ENCODE data around the gene CLSTN2. TPM values are rescaled to one million over a fixed set of nuclear protein-coding genes. Genes with fewer than 3 reads are reported as not detected.

The CLSTN2 gene
- total and polyA plus RNA-seq, 2 experiments from 2014 or later, result 23.0 to 27.0 TPM

DNA sequence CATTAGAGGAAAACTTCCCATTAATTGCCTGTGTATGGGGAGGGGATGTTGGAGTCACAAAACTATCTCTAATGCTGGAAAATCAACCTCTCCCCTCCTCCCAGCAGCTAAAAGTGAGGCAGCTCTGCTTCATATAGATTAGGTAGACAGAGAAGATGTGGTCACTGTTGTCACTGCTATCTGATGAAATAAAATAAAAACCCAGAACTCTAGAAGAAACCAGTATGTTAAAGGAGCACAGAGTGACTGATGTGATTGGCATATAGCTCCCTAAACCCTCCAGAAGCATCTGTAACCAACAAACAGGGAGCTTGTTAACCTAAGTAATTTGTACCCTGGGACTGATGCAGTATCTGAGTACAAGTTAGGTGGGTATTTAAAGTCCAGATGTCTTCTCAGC, 531.0 kb downstream of the CLSTN2 start:
- no peak overlapping the region for H2AFZ ChIP-seq
- H4K20me1 ChIP-seq (ENCODE audit: insufficient read depth, poor library complexity, severe bottlenecking), result no peaks in the 10 kb centered on the region
- no peaks in the 10 kb centered on the region for H3K79me2 ChIP-seq
- H3K4me2 ChIP-seq, result no peak overlapping the region
- TF ChIP-seq EZH2 (IDR thresholded peaks at IDR 0.05; ENCODE audit: borderline replicate concordance), result no peak
- TF ChIP-seq, protein P1, sequence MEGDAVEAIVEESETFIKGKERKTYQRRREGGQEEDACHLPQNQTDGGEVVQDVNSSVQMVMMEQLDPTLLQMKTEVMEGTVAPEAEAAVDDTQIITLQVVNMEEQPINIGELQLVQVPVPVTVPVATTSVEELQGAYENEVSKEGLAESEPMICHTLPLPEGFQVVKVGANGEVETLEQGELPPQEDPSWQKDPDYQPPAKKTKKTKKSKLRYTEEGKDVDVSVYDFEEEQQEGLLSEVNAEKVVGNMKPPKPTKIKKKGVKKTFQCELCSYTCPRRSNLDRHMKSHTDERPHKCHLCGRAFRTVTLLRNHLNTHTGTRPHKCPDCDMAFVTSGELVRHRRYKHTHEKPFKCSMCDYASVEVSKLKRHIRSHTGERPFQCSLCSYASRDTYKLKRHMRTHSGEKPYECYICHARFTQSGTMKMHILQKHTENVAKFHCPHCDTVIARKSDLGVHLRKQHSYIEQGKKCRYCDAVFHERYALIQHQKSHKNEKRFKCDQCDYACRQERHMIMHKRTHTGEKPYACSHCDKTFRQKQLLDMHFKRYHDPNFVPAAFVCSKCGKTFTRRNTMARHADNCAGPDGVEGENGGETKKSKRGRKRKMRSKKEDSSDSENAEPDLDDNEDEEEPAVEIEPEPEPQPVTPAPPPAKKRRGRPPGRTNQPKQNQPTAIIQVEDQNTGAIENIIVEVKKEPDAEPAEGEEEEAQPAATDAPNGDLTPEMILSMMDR (IDR thresholded peaks at IDR 0.05; ENCODE audit: poor library complexity), result no peak
- TF ChIP-seq EZH2phosphoT487 (IDR thresholded peaks at IDR 0.05; ENCODE audit: low read depth, severe bottlenecking, unreplicated experiment), result no peak
- H3K36me3 ChIP-seq (replicated peaks; ENCODE audit: insufficient read depth, low read depth), result no peaks in the 10 kb centered on the region
- no peaks in the 10 kb centered on the region for H3K9me3 ChIP-seq (ENCODE audit: low read depth)
- H3K9me2 ChIP-seq (replicated peaks; ENCODE audit: insufficient read depth), result no peaks in the 10 kb centered on the region
- H3K4me1 ChIP-seq (ENCODE audit: insufficient read depth), result peaks cover 3% of the 10 kb centered on the region
- no peak overlapping the region for H3K4me3 ChIP-seq
- H3K27ac ChIP-seq, result no peak overlapping the region
- DNase-seq (ENCODE audit: low spot score), result no peak
- no peaks in the 10 kb centered on the region for H3K27me3 ChIP-seq

DNA sequence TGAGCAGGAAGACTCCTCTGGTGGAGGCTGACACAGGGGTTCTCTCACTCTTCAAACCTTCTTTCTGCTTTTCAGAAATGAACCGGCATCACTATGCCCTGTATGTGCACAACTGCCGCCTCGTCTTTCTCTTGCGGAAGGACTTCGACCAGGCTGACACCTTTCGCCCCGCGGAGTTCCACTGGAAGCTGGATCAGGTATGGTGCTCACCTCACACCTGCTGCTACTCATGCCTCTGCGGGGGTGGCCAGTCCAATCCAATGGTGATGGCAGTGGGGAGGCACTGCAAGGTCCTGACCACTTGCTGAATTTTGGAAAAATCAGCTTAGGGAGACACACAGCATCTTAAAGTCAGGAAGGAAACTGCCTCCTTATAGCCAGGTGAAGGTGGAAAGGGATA, 531.5 kb downstream of the CLSTN2 start:
- no peaks in the 10 kb centered on the region for H3K9me3 ChIP-seq (ENCODE audit: low read depth)
- no peak overlapping the region for H3K4me2 ChIP-seq
- TF ChIP-seq EZH2phosphoT487 (IDR thresholded peaks at IDR 0.05; ENCODE audit: low read depth, severe bottlenecking, unreplicated experiment) (no peak), EZH2 (IDR thresholded peaks at IDR 0.05; ENCODE audit: borderline replicate concordance) (no peak)
- TF ChIP-seq, protein P1 (IDR thresholded peaks at IDR 0.05; ENCODE audit: poor library complexity), result no peak
- H2AFZ ChIP-seq, result no peak overlapping the region
- no peaks in the 10 kb centered on the region for H3K9me2 ChIP-seq (replicated peaks; ENCODE audit: insufficient read depth)
- no peaks in the 10 kb centered on the region for H3K27me3 ChIP-seq
- DNase-seq (ENCODE audit: low spot score), result no peak
- peak overlapping the region; percentile 70 for H3K27ac ChIP-seq
- peaks cover 3% of the 10 kb centered on the region for H3K4me1 ChIP-seq (ENCODE audit: insufficient read depth)
- no peaks in the 10 kb centered on the region for H4K20me1 ChIP-seq (ENCODE audit: insufficient read depth, poor library complexity, severe bottlenecking)
- H3K79me2 ChIP-seq, result no peaks in the 10 kb centered on the region
- WGBS (ENCODE audit: low lambda C conversion rate, missing lambda C conversion rate), result 96% methylated on average over 9 of the region's 9 CpGs
- H3K4me3 ChIP-seq, result no peak overlapping the region
- H3K36me3 ChIP-seq (replicated peaks; ENCODE audit: insufficient read depth, low read depth), result no peaks in the 10 kb centered on the region

DNA sequence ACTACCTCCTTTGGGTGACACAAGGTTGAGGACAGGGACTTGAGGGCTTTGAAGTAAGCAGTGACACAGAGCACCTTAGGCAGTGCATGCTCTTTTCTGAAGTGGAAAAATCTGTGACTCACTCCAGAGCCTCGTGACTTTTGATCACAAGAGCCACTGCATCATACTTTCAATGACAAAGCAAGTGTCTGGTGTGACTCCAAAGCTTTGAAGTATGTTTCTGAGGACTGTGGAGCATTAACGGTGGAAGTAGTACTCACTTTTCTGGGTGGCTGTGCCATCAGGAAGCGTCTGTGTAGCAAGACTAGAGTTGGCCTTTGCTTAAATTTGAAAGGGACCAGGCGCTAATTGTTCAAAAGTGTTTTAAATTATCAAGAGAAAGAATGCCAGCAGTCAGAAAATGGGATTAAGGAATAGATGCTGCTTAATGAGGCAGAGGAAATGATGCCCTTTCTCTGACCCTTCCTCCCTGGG, 532.2 kb downstream of the CLSTN2 start:
- Histone ChIP-seq H3K9me3 (ENCODE audit: low read depth) (no peaks in the 10 kb centered on the region), H3K4me1 (ENCODE audit: insufficient read depth) (peaks cover 3% of the 10 kb centered on the region), H4K20me1 (ENCODE audit: insufficient read depth, poor library complexity, severe bottlenecking) (no peaks in the 10 kb centered on the region), H3K79me2 (no peaks in the 10 kb centered on the region), H3K4me3 (no peak overlapping the region), H3K27ac (peak overlapping the region; percentile 80), H3K27me3 (no peaks in the 10 kb centered on the region), H3K36me3 (replicated peaks; ENCODE audit: insufficient read depth, low read depth) (no peaks in the 10 kb centered on the region), H2AFZ (no peak overlapping the region), H3K9me2 (replicated peaks; ENCODE audit: insufficient read depth) (no peaks in the 10 kb centered on the region), H3K4me2 (no peak overlapping the region)
- 59% methylated on average over 4 of the region's 4 CpGs for WGBS (ENCODE audit: low lambda C conversion rate, missing lambda C conversion rate)
- DNase-seq (ENCODE audit: low spot score), result peak; percentile 64
- TF ChIP-seq EZH2 (IDR thresholded peaks at IDR 0.05; ENCODE audit: borderline replicate concordance) (no peak), EZH2phosphoT487 (IDR thresholded peaks at IDR 0.05; ENCODE audit: low read depth, severe bottlenecking, unreplicated experiment) (no peak)
- TF ChIP-seq, protein P1 (IDR thresholded peaks at IDR 0.05; ENCODE audit: poor library complexity), result no peak

DNA sequence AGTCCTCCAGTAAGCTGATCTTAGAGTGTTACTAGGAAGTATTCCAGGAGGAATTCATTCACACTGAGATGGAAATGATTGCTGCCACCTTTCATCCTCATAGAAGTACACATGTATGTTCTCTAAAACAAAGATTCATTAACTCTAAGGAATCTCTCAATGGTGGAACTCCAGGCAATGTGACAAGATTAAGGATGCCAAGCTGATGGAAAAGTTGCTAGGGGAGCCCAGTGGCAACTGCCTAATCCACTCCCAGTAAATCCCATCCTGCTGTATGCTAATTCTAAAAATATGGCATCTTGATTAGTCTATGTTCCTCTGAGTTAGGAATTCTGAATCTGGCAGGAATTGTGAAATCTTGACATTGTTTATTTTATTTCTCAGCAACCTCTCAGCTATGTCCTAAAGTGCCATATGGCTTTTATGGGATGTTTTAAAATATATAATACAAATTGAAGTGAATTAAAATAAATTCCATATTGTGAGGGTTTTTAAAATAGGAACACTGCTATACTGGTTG, 532.9 kb downstream of the CLSTN2 start:
- no peak for DNase-seq (ENCODE audit: low spot score)
- Histone ChIP-seq H3K9me3 (ENCODE audit: low read depth) (no peaks in the 10 kb centered on the region), H3K9me2 (replicated peaks; ENCODE audit: insufficient read depth) (no peaks in the 10 kb centered on the region), H3K27ac (peak overlapping the region; percentile 80), H3K27me3 (no peaks in the 10 kb centered on the region), H3K4me3 (no peak overlapping the region), H3K36me3 (replicated peaks; ENCODE audit: insufficient read depth, low read depth) (no peaks in the 10 kb centered on the region), H3K79me2 (no peaks in the 10 kb centered on the region), H3K4me1 (ENCODE audit: insufficient read depth) (peaks cover 3% of the 10 kb centered on the region), H3K4me2 (no peak overlapping the region), H2AFZ (no peak overlapping the region), H4K20me1 (ENCODE audit: insufficient read depth, poor library complexity, severe bottlenecking) (no peaks in the 10 kb centered on the region)
- no peak for TF ChIP-seq EZH2phosphoT487 (IDR thresholded peaks at IDR 0.05; ENCODE audit: low read depth, severe bottlenecking, unreplicated experiment)
- no peak for TF ChIP-seq EZH2 (IDR thresholded peaks at IDR 0.05; ENCODE audit: borderline replicate concordance)

Data from hepatocyte (in vitro differentiated cells).